T-helper 2 cell (primary cell): ENCODE data around the gene CDH20.
A peak's percentile ranks its signal among the peaks of the same experiment; 100 is the strongest.

Experiments
- DNase-seq, 5 experiments: peaks; one replicate each; pipeline versions ENCODE4 v3.0.0 to v3.0.0-alpha.2; 2012 to 2022

The CDH20 gene

DNA sequence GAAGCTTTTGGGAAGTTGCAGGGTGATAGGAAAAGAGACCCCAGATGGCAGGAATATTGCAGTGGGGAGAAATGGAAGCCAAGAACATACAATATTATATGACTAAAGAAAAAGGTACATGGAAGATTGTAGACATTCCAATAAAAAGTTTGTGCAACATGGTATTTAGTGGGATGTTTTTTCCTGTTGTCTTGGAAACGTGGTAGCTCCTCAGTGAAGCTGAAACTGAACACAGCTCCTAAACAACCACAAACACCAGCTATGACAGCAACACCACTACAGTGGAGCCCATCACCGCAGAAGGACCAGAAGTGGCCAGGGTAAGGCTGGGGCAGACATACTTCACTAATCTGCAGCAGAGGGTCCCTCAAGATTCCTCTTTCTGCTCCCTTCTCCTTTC, 246.8 kb downstream of the CDH20 start:
- DNase-seq: no peak

- peak; percentile 10 to 50 (median 38) for DNase-seq
These were observed 248.5 kb downstream of the CDH20 start for GRCh38 chr18:61581578-61582201.

DNA sequence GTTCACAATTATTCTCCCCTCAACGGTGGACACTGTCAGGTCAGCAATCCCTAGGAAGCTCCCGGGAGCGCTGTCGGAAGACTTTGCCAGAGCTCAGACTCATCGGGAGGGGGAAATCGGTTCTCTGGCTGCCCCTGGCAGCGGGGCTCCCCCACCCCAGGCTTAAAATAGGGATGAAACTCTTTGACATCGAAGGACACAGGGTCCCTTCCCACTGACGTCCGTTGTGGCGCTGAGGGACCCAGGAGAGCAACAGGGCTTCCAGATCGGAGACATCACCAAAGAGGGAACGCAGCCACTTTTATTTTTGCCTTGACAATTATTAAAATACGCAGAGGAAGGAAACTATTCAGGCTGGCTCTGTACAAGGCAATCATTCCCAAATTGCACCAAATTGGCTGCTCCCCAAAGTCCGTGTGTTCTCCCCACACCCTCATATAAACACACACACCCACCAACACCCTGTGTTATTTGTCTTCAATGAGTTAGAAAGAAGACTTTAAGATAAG, 249.0 kb downstream of the CDH20 start:
- no peak for DNase-seq

- no peak for DNase-seq
These were observed 250.3 kb downstream of the CDH20 start for GRCh38 chr18:61583548-61583947.

GRCh38 chr18:61587865-61588264, 254.6 kb downstream of the CDH20 start:
- DNase-seq: no peak

- DNase-seq: no peak
These were observed 256.0 kb downstream of the CDH20 start for GRCh38 chr18:61589053-61589723.

DNA sequence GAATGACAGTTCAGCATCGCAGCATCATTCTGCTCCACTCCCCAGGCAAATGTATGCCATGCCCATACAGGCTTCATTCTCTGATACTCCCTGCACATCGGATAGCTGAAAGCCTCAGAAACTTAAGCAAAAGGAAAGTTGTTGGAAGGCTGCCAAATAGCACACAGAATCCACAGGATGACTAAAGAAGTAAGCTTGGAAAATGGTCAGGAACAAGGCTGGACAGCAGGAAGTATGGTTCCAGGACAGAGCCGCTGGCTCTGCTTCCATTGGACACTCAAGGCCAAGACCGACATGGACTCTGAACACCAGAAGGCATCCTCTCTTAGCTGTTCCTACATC, 256.5 kb downstream of the CDH20 start:
- no peak for DNase-seq

- DNase-seq: no peak
These were observed 258.0 kb downstream of the CDH20 start for GRCh38 chr18:61591253-61591652.

DNA sequence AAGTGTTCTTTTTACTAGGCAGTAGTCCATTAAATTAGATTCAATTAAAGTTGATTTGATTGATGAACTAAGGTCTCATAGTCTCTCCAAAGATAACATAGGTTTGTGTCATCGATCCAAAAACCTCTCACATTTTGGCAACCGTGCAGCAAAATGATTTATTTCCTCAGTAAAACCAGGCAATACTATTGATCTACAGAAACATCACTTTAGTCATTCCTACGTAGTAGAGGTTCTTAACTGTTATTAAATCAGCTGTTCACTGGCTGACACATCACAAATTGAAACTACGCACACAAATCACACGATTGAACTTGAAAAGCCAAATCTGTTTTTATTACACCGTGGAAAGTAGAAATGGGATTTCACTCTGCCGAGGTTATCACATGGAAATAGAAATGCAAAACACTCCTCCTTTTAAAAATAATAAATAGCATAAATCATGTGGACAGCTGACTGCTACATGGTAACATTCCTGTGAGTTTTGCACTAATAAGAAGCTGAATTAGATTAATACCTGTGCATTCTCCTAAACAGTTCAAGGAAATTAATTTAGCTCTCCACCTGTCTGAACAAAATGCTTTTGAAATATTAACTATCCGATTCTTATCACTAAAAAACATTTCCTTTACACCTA, 262.5 kb downstream of the CDH20 start:
- DNase-seq: no peak

DNA sequence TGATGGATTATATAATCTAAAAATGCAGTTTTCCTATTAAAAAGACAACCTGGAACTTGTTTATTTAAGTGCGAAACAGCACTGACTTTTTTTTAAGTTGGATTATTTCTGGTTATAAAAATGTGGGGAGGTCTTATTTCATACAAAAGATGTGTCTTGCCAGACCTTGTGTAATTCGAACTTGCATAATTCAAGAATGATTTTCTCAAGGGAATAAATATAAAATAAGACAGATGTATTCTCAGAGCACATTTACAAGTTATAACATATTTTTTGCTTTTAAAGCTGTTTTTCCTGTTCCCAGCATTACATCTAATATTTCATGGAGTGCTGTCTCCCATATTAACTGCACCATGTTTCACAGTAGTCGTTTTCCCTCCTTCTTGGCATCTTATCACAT, 263.1 kb downstream of the CDH20 start:
- no peak for DNase-seq

- no peak for DNase-seq
These were observed 264.1 kb downstream of the CDH20 start for GRCh38 chr18:61597316-61597715.

DNA sequence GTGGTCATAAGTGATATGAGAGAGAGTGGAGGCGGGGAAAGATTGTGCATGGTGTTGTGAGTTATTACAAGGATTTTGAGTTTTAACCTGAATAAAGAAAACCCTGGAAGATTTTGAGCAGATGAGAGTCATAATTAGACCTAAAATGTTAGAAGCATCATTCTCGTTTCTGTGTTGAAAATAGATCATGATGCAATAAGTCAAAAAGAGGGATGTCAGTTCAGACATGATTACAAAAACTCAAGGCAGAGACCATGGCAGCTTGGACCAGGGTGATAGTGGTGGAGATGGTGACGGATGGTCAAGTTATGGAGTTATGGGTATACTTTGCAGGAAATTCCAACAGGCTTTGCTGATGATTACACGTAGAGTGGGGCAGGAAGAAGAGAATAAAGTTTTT, 267.2 kb downstream of the CDH20 start:
- no peak for DNase-seq

DNA sequence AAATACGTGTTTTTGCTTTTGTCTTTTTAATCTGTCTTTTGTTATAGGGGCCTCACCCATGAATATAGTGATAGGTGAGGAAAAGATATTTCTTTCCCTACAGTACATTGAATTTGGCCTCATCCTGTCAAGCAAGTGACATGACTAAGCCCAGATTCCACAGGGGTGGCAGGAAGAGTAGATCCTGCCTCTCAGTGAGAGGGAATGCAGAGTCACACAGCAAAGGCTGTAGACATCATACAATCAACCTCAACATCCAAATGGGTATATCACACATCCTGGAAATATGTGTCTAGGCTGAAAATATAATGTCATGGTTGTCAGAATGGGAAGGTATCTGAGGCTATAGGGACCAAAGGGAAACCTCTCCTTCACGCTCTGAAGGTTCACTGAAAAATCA, 269.6 kb downstream of the CDH20 start:
- no peak for DNase-seq
